Activated T-helper 2 cell treated with anti-CD3 and anti-CD28 coated beads, Interferon-gamma antibody, Interleukin-2, Interleukin-4, amounts not matched to agents 10 μg/mL and 5 μg/mL and 100 μg/mL, durations not matched to agents 14 hours and 24 hours and 36 hours (primary cell): ENCODE results near the gene RALA. TPM values are rescaled to one million over a fixed set of nuclear protein-coding genes. Genes with fewer than 3 reads are reported as not detected.
"Not testable (repeated sequence)": the region's sequence is repeated elsewhere in the genome, so short reads cannot be mapped to it uniquely, and the experiment has no call there.

ENCODE experiments used
- DNase-seq: peaks from one replicate; pipeline ENCODE4 v3.0.0; 2021; ENCODE audit warnings: low spot score
- H3K27ac Mint-ChIP-seq: one replicate; pipeline ENCODE4 v1.8.0; 2021; ENCODE audit warnings: mixed read lengths
- H3K27me3 Mint-ChIP-seq: one replicate; pipeline ENCODE4 v1.8.0; 2021; ENCODE audit warnings: low read depth, mixed read lengths
- H3K36me3 Mint-ChIP-seq: one replicate; pipeline ENCODE4 v1.8.0; 2021; ENCODE audit warnings: low read depth, mixed read lengths
- H3K4me1 Mint-ChIP-seq: one replicate; pipeline ENCODE4 v1.8.0; 2021; ENCODE audit warnings: low read depth, mixed read lengths
- H3K4me3 Mint-ChIP-seq: one replicate; pipeline ENCODE4 v1.8.0; 2021; ENCODE audit warnings: low read depth, mild to moderate bottlenecking, moderate library complexity, mixed read lengths
- H3K9me3 Mint-ChIP-seq: one replicate; pipeline ENCODE4 v1.8.0; 2021; ENCODE audit warnings: mixed read lengths
- intact Hi-C: fragments of 100-400 bp; cut with micrococcal nuclease; formaldehyde crosslinking; loops from one replicate; pipeline ENCODE4 v1.15.1; 2023
- total RNA-seq: library from RNA; stranded (reverse); gene quantifications from 2 replicates; pipeline ENCODE4 v1.2.3, GENCODE V29; 2022

Gene RALA
- total RNA-seq, 1 donor from 2014 or later, result 35.3 TPM

- H3K4me3 Mint-ChIP-seq, result no peak overlapping the region
- peaks cover 5% of the 10 kb centered on the region for H3K4me1 Mint-ChIP-seq
- H3K36me3 Mint-ChIP-seq, result peaks cover 11% of the 10 kb centered on the region
- no peak for DNase-seq
- H3K27ac Mint-ChIP-seq, result no peak overlapping the region
- intact Hi-C loops, result no loop called here
- H3K27me3 Mint-ChIP-seq, result no peaks in the 10 kb centered on the region
- H3K9me3 Mint-ChIP-seq, result no peaks in the 10 kb centered on the region
Observed at GRCh38 chr7:39683216-39683845, 60.0 kb downstream of the RALA start.

DNA sequence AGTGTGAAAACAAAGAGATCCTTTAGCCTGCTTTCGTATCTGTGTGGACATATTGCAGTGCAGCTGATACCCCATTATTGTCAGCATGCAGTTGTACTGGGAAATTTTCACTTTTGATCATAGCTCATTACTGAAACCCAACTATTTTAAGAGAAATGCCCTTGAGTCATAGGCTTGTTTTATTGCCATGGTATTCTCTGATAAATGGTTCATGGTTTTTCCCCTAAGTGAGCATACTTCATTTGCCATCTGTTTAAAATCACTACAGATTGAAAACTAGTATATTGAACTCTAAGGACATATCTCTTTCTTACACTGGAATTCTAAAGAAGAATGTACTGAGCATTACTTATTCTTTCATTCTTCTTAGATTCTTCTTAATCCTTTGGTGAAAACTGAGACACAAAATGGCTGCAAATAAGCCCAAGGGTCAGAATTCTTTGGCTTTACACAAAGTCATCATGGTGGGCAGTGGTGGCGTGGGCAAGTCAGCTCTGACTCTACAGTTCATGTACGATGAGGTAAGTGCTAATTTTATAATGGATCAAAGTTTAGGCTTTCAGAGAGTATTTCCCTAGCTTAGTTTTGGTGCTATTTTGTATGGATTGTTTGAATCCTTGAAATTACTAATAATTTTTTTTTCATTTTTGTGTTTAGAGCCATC lies 63.0 kb downstream of the RALA start:
- peaks cover 20% of the 10 kb centered on the region for H3K36me3 Mint-ChIP-seq
- no peak overlapping the region for H3K4me3 Mint-ChIP-seq
- no peak overlapping the region for H3K27ac Mint-ChIP-seq
- H3K27me3 Mint-ChIP-seq, result no peaks in the 10 kb centered on the region
- intact Hi-C loops, result no loop called here
- DNase-seq, result no peak
- H3K9me3 Mint-ChIP-seq, result no peaks in the 10 kb centered on the region
- H3K4me1 Mint-ChIP-seq, result peaks cover 5% of the 10 kb centered on the region

GRCh38 chr7:39688611-39689480 lies 65.5 kb downstream of the RALA start:
- H3K36me3 Mint-ChIP-seq, result peaks cover 40% of the 10 kb centered on the region
- no peak overlapping the region for H3K27ac Mint-ChIP-seq

DNA sequence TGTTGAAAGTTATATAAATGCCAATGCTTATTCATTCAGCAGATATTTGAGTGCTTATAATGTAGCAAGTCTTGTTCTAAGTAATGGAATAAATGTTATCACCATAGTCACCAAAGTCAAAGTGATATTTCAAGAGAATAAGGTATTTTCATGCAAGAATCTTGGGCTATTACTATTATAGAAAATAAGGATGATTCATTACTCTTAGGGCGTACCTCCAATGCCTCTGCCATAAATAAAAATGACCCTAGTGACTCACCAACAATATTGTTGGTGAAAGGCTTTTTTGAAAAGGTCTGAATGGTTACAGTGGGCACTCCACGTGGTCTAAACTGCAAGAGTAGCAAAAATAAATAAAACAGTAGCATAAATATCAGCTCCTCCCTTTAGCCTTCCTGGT lies 68.4 kb downstream of the RALA start:
- Mint-ChIP-seq H3K4me1 (no peaks in the 10 kb centered on the region), H3K27ac (no peak overlapping the region), H3K4me3 (no peak overlapping the region), H3K27me3 (no peaks in the 10 kb centered on the region), H3K9me3 (no peaks in the 10 kb centered on the region), H3K36me3 (peaks cover 52% of the 10 kb centered on the region)
- no peak for DNase-seq
- intact Hi-C loops, result no loop called here

More at GRCh38 chr7:39688611-39689480, 65.5 kb downstream of the RALA start:
- Mint-ChIP-seq H3K4me3 (no peak overlapping the region), H3K9me3 (no peaks in the 10 kb centered on the region), H3K4me1 (peaks cover 5% of the 10 kb centered on the region), H3K27me3 (no peaks in the 10 kb centered on the region)
- intact Hi-C loops, result no loop called here
- no peak for DNase-seq

DNA sequence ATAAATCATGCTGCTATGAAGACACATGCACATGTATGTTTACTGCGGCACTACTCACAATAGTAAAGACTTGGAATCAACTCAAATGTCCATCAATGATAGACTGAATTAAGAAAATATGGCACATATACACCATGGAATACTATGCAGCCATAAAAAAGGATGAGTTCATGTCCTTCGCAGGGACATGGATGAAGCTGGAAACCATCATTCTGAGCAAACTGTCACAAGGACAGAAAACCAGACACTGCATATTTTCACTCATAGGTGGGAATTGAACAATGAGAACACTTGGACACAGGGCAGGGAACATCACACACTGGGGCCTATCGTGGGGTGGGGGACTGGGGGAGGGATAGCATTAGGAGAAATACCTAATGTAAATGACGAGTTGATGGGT lies 69.7 kb downstream of the RALA start:
- DNase-seq, H3K27me3 Mint-ChIP-seq, H3K9me3 Mint-ChIP-seq, intact Hi-C loops, H3K4me3 Mint-ChIP-seq, H3K27ac Mint-ChIP-seq, H3K4me1 Mint-ChIP-seq: not testable (repeated sequence)
- H3K36me3 Mint-ChIP-seq, result peaks cover 58% of the 10 kb centered on the region

DNA sequence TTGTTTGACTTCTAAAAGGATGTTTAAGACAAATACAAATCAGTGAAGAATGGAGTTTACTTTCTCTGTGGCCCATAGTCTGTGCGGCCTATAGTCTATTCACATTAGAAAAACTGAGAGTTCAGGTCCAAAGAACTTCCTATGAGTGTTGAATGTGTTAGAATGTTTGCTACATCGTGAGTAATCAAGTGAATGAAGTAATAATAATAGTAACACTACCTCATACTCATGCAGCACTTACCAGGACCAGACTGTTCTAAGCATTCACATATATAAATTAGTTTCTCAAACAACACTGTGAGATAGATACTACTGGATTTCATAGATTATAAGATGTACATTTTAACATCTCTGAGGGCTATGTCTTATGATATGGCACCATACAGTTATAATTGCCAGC lies 70.4 kb downstream of the RALA start:
- intact Hi-C loops, result no loop called here

DNA sequence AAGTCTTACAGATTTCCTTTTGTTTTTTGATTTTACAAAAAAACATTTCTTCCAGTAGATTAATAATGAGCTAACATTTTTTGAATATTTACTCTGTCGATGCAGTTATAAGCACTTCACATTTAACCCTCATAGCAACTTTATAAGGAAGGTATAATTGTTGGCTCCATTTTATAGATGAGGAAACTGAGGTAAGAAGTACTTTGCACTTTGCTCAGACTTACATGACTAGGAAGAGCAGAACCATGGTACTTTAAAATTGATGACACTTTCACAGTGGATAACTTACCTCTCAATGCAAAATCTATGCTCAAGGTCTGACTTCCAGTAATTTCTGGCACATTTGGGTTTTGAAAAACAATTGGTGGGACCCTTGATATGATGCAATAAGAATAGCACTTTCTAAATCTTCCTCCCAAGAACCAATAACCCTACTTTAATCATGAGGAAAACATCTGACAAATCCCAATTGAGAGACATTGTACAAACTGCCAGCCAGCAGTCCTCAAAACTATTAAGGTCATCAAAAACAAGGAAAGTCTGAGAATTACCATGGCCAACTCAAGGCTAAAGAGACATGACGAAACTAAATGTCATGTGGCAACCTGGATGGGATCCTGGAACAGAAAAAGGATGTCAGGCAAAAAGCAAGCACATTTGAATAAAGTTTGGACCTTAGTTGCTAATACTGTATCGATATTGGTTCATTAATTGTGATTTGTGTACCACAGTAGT lies 72.6 kb downstream of the RALA start:
- Mint-ChIP-seq H3K9me3 (no peaks in the 10 kb centered on the region), H3K27me3 (no peaks in the 10 kb centered on the region), H3K36me3 (peaks cover 55% of the 10 kb centered on the region), H3K4me1 (no peaks in the 10 kb centered on the region), H3K27ac (no peak overlapping the region), H3K4me3 (no peak overlapping the region)
- intact Hi-C loops, result no loop called here
- DNase-seq, result no peak

More for the DNA sequence above, 70.4 kb downstream of the RALA start:
- no peaks in the 10 kb centered on the region for H3K4me1 Mint-ChIP-seq
- no peak overlapping the region for H3K4me3 Mint-ChIP-seq
- H3K9me3 Mint-ChIP-seq, result no peaks in the 10 kb centered on the region
- no peak overlapping the region for H3K27ac Mint-ChIP-seq
- H3K36me3 Mint-ChIP-seq, result peaks cover 54% of the 10 kb centered on the region
- no peak for DNase-seq
- no peaks in the 10 kb centered on the region for H3K27me3 Mint-ChIP-seq

- Mint-ChIP-seq H3K4me3 (no peak overlapping the region), H3K36me3 (peaks cover 53% of the 10 kb centered on the region)
- intact Hi-C loops, result no loop called here
Observed at GRCh38 chr7:39696631-39697030, 73.3 kb downstream of the RALA start.

DNA sequence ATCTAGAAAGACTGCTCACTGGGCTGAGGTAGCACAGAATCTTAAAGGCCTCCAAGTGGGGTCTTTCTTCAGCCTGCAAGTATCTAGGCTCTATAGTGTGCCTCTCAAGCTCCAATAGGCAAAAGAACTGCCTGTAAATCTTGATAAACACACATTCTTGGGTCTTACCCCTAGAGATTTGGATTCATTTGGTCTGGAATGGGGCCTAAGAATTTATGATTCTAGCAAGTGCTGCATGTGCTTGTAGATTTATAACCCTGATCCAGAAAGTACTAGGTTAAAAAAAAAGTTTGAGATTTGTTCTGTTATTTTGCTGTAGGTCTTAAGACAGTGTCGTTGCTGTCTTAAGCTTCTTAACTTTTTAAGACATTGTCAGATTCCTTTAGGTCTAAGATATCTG lies 74.1 kb downstream of the RALA start:
- intact Hi-C loops, result no loop called here

More at GRCh38 chr7:39696631-39697030, 73.3 kb downstream of the RALA start:
- H3K27me3 Mint-ChIP-seq, result no peaks in the 10 kb centered on the region
- H3K4me1 Mint-ChIP-seq, result no peaks in the 10 kb centered on the region
- DNase-seq, result no peak
- no peaks in the 10 kb centered on the region for H3K9me3 Mint-ChIP-seq
- no peak overlapping the region for H3K27ac Mint-ChIP-seq

GRCh38 chr7:39700165-39700564 lies 76.8 kb downstream of the RALA start:
- Mint-ChIP-seq H3K4me1 (peaks cover 2% of the 10 kb centered on the region), H3K4me3 (no peak overlapping the region), H3K27me3 (no peaks in the 10 kb centered on the region), H3K36me3 (peaks cover 40% of the 10 kb centered on the region), H3K27ac (no peak overlapping the region), H3K9me3 (no peaks in the 10 kb centered on the region)
- DNase-seq, result no peak
- intact Hi-C loops, result no loop called here

More for the DNA sequence above, 74.1 kb downstream of the RALA start:
- H3K27me3 Mint-ChIP-seq, result no peaks in the 10 kb centered on the region
- DNase-seq, result no peak
- H3K4me3 Mint-ChIP-seq, result no peak overlapping the region
- H3K4me1 Mint-ChIP-seq, result no peaks in the 10 kb centered on the region
- peaks cover 50% of the 10 kb centered on the region for H3K36me3 Mint-ChIP-seq
- no peaks in the 10 kb centered on the region for H3K9me3 Mint-ChIP-seq
- H3K27ac Mint-ChIP-seq, result no peak overlapping the region

DNA sequence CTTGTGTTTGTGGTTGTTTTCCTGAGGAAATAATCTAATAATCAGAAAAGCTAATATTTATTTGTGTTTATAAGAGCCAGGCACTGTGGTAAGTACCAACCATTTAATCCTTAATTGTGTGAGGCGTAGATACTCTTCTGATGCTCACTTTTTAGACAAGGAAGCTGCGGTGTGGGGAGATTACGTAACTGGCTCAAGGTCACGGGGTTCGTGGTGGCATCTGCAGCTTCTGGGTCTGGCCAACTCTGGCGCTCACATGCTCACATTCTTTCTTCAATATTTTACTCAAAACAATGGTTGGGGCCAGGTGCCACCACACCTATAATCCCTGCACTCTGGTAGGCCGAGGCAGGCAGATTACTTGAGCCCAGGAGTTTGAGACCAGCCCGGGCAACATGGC lies 77.6 kb downstream of the RALA start:
- Mint-ChIP-seq H3K36me3 (peaks cover 40% of the 10 kb centered on the region), H3K27me3 (no peaks in the 10 kb centered on the region), H3K27ac (no peak overlapping the region), H3K4me3 (no peak overlapping the region), H3K4me1 (peaks cover 2% of the 10 kb centered on the region), H3K9me3 (no peaks in the 10 kb centered on the region)
- DNase-seq, result no peak
- intact Hi-C loops, result no loop called here

DNA sequence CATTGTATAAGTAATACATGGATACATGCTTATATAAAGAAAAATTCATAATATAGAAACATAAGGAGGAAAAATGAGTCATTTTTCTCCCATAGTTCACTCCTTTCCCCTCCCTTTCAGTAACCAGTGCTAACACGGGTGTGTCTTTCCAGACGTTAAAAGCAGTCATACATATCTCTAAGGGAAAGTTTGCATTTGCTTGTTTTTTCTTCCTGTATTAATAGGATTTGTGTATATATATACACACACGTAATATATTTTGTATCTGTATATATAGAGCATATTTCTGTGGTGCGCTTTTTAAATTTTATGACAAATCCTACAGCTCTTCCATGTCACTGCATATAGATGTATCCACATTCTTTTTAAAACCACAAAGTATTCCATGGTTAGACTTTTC lies 78.8 kb downstream of the RALA start:
- intact Hi-C loops, result no loop called here
- Mint-ChIP-seq H3K4me1 (peaks cover 2% of the 10 kb centered on the region), H3K4me3 (no peak overlapping the region), H3K9me3 (no peaks in the 10 kb centered on the region), H3K27me3 (no peaks in the 10 kb centered on the region), H3K36me3 (peaks cover 34% of the 10 kb centered on the region), H3K27ac (no peak overlapping the region)
- no peak for DNase-seq
